Upper lobe of left lung (tissue), 4 donors: ENCODE measurements around the gene OR6C3.

Source experiments
- CTCF ChIP-seq, 6 experiments: fragments of 450-650 bp in 4 of 6; fragments of 200-600 bp in 2 of 6; sonication (generic) in 2 of 6; IDR thresholded peaks; one replicate each; pipeline ENCODE4 v1.5.1; 2016 to 2019; ENCODE audit warnings: antibody characterized with exemption in 6 of 6
- POLR2A ChIP-seq, 4 donors: fragments of 450-650 bp; IDR thresholded peaks; one replicate each; pipeline ENCODE4 v1.5.1; 2016 to 2017; ENCODE audit warnings: antibody characterized with exemption in 4 of 4, mild to moderate bottlenecking in 2 of 4
- POLR2AphosphoS5 ChIP-seq, 2 donors: sonication (generic); formaldehyde crosslinking; IDR thresholded peaks; one replicate each; pipeline ENCODE4 v1.5.1; 2017; ENCODE audit warnings: antibody characterized with exemption in 2 of 2

DNA sequence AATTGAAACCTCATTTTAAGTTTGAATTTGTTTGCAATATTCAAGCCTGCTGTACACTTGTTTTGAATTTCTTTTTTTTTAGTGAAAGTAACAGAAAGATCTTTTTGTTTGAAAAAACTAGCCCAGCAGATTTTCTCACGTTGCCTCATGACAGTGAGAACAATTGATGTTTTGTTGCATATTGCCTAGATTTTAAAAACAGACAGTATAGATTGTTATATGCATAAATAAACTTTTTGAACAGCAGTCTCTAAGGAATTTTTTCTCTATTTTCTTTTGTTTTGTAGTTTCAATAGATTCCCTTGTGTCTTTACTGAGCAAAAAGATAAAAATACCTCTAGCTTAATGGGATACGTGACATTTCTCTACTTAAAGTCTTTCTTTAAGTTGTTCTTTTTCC lies 49.6 kb upstream of the OR6C3 start:
- TF ChIP-seq POLR2AphosphoS5 (IDR thresholded peaks at IDR 0.05) (no peak), CTCF (IDR thresholded peaks at IDR 0.05) (no peak), POLR2A (IDR thresholded peaks at IDR 0.05) (no peak)
